Activated naive CD8-positive, alpha-beta T cell (primary cell): ENCODE results near the gene TM4SF5.

Experiments used
- H3K27ac Mint-ChIP-seq: one replicate; pipeline ENCODE4 v1.8.0; 2021; ENCODE audit warnings: mixed read lengths
- H3K27me3 Mint-ChIP-seq: one replicate; pipeline ENCODE4 v1.8.0; 2021; ENCODE audit warnings: mixed read lengths
- H3K36me3 Mint-ChIP-seq: one replicate; pipeline ENCODE4 v1.8.0; 2021; ENCODE audit warnings: mixed read lengths
- H3K4me1 Mint-ChIP-seq: one replicate; pipeline ENCODE4 v1.8.0; 2021; ENCODE audit warnings: low read depth, mixed read lengths
- H3K4me3 Mint-ChIP-seq: one replicate; pipeline ENCODE4 v1.8.0; 2021; ENCODE audit warnings: mild to moderate bottlenecking, mixed read lengths
- H3K9me3 Mint-ChIP-seq: one replicate; pipeline ENCODE4 v1.8.0; 2021; ENCODE audit warnings: low read depth, mixed read lengths

The TM4SF5 gene

GRCh38 chr17:4771519-4772234, at the start of gene TM4SF5:
Gene TM4SF5, plus strand, starts transcription at chr17:4771886. Its CDS starts 37 bp downstream, at chr17:4771923.
- H3K27ac Mint-ChIP-seq: no peak within 1 kb of the TSS
- H3K27me3 Mint-ChIP-seq: peaks cover 4% of the 10 kb centered on the region
- peaks cover 9% of the 10 kb centered on the region for H3K4me1 Mint-ChIP-seq
- H3K9me3 Mint-ChIP-seq: no peaks in the 10 kb centered on the region
- no peaks in the 10 kb centered on the region for H3K36me3 Mint-ChIP-seq
- no peak within 1 kb of the TSS for H3K4me3 Mint-ChIP-seq

- H3K27ac Mint-ChIP-seq: no peak overlapping the region
- no peaks in the 10 kb centered on the region for H3K27me3 Mint-ChIP-seq
- no peaks in the 10 kb centered on the region for H3K36me3 Mint-ChIP-seq
- peaks cover 4% of the 10 kb centered on the region for H3K4me1 Mint-ChIP-seq
- H3K9me3 Mint-ChIP-seq: no peaks in the 10 kb centered on the region
- H3K4me3 Mint-ChIP-seq: no peak overlapping the region
Measured at GRCh38 chr17:4722678-4723240, 48.9 kb upstream of the TM4SF5 start.

GRCh38 chr17:4724650-4725049, 47.0 kb upstream of the TM4SF5 start:
- Mint-ChIP-seq H3K9me3 (no peaks in the 10 kb centered on the region), H3K27ac (no peak overlapping the region), H3K4me1 (peaks cover 4% of the 10 kb centered on the region), H3K4me3 (no peak overlapping the region), H3K36me3 (no peaks in the 10 kb centered on the region), H3K27me3 (no peaks in the 10 kb centered on the region)

- no peaks in the 10 kb centered on the region for H3K9me3 Mint-ChIP-seq
- no peak overlapping the region for H3K27ac Mint-ChIP-seq
- peaks cover 8% of the 10 kb centered on the region for H3K4me1 Mint-ChIP-seq
- H3K4me3 Mint-ChIP-seq: no peak overlapping the region
- no peaks in the 10 kb centered on the region for H3K36me3 Mint-ChIP-seq
- no peaks in the 10 kb centered on the region for H3K27me3 Mint-ChIP-seq
Measured at GRCh38 chr17:4725646-4726310, 45.9 kb upstream of the TM4SF5 start.

GRCh38 chr17:4728124-4728523, 43.6 kb upstream of the TM4SF5 start:
- H3K36me3 Mint-ChIP-seq: no peaks in the 10 kb centered on the region
- peak overlapping the region; percentile 22 for H3K27ac Mint-ChIP-seq
- H3K4me3 Mint-ChIP-seq: no peak overlapping the region
- no peaks in the 10 kb centered on the region for H3K27me3 Mint-ChIP-seq
- H3K9me3 Mint-ChIP-seq: no peaks in the 10 kb centered on the region
- peaks cover 19% of the 10 kb centered on the region for H3K4me1 Mint-ChIP-seq

- H3K4me1 Mint-ChIP-seq: peaks cover 28% of the 10 kb centered on the region
- H3K27me3 Mint-ChIP-seq: no peaks in the 10 kb centered on the region
- no peaks in the 10 kb centered on the region for H3K9me3 Mint-ChIP-seq
- no peaks in the 10 kb centered on the region for H3K36me3 Mint-ChIP-seq
- peak overlapping the region; percentile 51 for H3K4me3 Mint-ChIP-seq
- H3K27ac Mint-ChIP-seq: peak overlapping the region; percentile 75
Measured at GRCh38 chr17:4733073-4733531, 38.6 kb upstream of the TM4SF5 start.

GRCh38 chr17:4734857-4735475, 36.7 kb upstream of the TM4SF5 start:
- Mint-ChIP-seq H3K27me3 (no peaks in the 10 kb centered on the region), H3K9me3 (no peaks in the 10 kb centered on the region), H3K27ac (no peak overlapping the region), H3K4me3 (no peak overlapping the region), H3K36me3 (no peaks in the 10 kb centered on the region), H3K4me1 (peaks cover 36% of the 10 kb centered on the region)

GRCh38 chr17:4735876-4736651, 35.6 kb upstream of the TM4SF5 start:
- Mint-ChIP-seq H3K4me1 (peaks cover 34% of the 10 kb centered on the region), H3K4me3 (no peak overlapping the region), H3K27me3 (no peaks in the 10 kb centered on the region), H3K9me3 (no peaks in the 10 kb centered on the region), H3K36me3 (no peaks in the 10 kb centered on the region), H3K27ac (no peak overlapping the region)

- Mint-ChIP-seq H3K36me3 (no peaks in the 10 kb centered on the region), H3K4me3 (peak overlapping the region; percentile 82), H3K27ac (peak overlapping the region; percentile 41), H3K4me1 (peaks cover 22% of the 10 kb centered on the region), H3K27me3 (no peaks in the 10 kb centered on the region), H3K9me3 (no peaks in the 10 kb centered on the region)
Measured at GRCh38 chr17:4738136-4739121, 33.3 kb upstream of the TM4SF5 start.

GRCh38 chr17:4739122-4740024, 32.3 kb upstream of the TM4SF5 start, which contains the start of the genes CXCL16 and ZMYND15:
Gene CXCL16, minus strand, starts transcription at chr17:4739928. Its CDS starts 589 bp downstream, at chr17:4739339.
Gene ZMYND15, plus strand, starts transcription at chr17:4739833. Its CDS starts 716 bp downstream, at chr17:4740549.
- peak within 1 kb of the TSS; percentile 75 for H3K27ac Mint-ChIP-seq
- H3K4me1 Mint-ChIP-seq: peaks cover 17% of the 10 kb centered on the region
- H3K27me3 Mint-ChIP-seq: no peaks in the 10 kb centered on the region
- no peaks in the 10 kb centered on the region for H3K9me3 Mint-ChIP-seq
- H3K36me3 Mint-ChIP-seq: no peaks in the 10 kb centered on the region
- peak within 1 kb of the TSS; percentile 85 for H3K4me3 Mint-ChIP-seq

- peak overlapping the region; percentile 85 for H3K4me3 Mint-ChIP-seq
- peaks cover 16% of the 10 kb centered on the region for H3K4me1 Mint-ChIP-seq
- peak overlapping the region; percentile 75 for H3K27ac Mint-ChIP-seq
- no peaks in the 10 kb centered on the region for H3K27me3 Mint-ChIP-seq
- no peaks in the 10 kb centered on the region for H3K36me3 Mint-ChIP-seq
- no peaks in the 10 kb centered on the region for H3K9me3 Mint-ChIP-seq
Measured at GRCh38 chr17:4740025-4740351, 31.7 kb upstream of the TM4SF5 start.

GRCh38 chr17:4740584-4740983, 31.1 kb upstream of the TM4SF5 start:
- peak overlapping the region; percentile 85 for H3K4me3 Mint-ChIP-seq
- no peaks in the 10 kb centered on the region for H3K9me3 Mint-ChIP-seq
- no peaks in the 10 kb centered on the region for H3K36me3 Mint-ChIP-seq
- no peaks in the 10 kb centered on the region for H3K27me3 Mint-ChIP-seq
- peaks cover 19% of the 10 kb centered on the region for H3K4me1 Mint-ChIP-seq
- H3K27ac Mint-ChIP-seq: peak overlapping the region; percentile 75

- peak overlapping the region; percentile 11 for H3K4me3 Mint-ChIP-seq
- H3K4me1 Mint-ChIP-seq: peaks cover 19% of the 10 kb centered on the region
- H3K36me3 Mint-ChIP-seq: no peaks in the 10 kb centered on the region
- H3K9me3 Mint-ChIP-seq: no peaks in the 10 kb centered on the region
- no peak overlapping the region for H3K27ac Mint-ChIP-seq
- no peaks in the 10 kb centered on the region for H3K27me3 Mint-ChIP-seq
Measured at GRCh38 chr17:4741544-4741943, 30.1 kb upstream of the TM4SF5 start.
